ENCODE results near the gene LTBP1.
A peak's percentile ranks its signal among the peaks of the same experiment; 100 is the strongest.

LTBP1 gene

DNA sequence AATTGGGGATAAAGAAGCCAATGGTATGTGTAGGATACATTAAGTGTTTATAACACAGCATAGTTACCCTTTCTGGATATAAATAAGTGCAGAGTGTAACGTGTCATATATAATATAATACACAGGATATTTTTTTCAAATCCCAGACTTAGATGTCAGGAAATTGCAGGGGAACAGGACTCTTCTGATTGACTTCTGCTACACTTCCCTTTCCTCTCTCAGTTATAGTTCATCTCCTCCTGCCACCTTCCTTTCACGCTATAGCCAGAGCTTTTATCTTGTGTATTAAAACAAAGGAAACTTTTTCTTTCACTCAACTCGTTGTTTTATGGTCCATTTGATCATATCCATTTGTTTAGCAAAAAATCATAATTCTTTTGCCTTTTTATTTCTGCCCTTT, 371.7 kb downstream of the LTBP1 start:
- DNase-seq, result no peak

DNA sequence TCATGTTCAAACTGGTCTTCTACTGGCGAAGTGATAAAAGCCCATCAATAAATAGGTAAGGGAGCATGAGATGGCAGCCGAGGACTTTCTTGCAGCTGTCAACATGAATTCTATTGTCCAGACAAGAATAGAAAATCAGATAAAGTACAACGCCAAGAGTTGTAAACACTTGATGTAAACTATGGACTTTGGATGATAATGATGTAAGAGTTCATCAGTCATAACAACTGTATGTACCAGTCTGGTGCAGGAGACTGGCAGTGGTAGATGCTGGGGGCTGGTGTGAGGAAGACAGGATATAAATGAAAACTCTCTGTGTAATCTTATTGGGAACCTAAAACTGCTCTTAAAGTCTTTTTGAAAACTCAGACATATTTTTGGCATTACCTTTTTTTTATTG, 373.8 kb downstream of the LTBP1 start:
- DNase-seq, result no peak

DNA sequence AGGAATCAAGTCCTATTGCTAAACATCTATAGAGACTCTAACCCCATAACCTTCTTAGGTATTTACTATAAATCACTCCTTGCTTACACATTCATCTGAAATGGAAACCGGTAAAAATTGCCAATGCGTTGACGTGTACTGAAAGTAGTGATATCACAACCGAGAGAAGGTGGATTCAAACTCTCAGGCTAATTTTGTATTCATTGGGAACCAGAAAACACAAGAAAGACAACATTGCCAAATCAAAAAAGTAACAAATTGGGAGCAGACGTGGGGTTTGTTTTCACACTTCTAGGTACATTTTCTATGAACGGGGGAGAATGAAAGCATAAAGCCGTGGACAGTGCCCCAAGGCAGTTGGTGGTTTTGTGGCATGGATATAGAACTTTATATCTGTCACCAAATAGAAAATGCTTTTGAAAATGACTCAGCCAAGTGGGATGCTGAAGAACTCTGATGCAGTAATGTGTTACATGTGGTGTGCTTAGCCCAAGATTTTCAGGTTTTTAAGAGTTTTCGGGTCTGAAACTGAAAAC, 374.6 kb downstream of the LTBP1 start:
- peak; percentile 83 for DNase-seq

DNA sequence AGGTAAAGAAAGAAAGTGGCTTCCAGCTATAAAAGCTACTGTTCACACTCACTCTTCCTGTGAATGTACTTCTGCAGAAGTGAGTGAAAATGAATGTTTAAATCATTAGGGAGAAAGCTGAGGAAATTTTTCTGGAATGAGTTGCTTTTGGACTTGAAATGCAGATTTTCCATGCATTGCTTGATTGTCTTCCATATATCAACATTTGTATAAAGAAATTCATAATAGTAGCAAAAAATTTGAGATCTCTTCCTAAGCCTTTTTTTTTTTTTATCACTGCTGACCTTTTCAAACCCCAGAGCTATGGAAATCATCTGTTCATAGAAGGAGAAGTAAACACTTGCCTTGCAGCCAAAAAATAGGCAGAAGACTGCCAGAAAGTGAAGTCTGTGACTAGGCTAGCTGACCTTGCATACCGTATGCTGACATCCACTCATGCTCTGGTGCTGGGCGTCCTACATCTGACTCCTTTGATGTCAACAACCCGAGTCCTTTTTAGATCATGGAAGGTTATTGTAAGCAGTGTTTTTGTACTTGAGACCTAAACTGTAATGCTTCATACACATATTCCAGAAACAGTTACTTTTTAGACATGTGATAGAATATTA, 375.2 kb downstream of the LTBP1 start:
- peak; percentile 47 for DNase-seq

DNA sequence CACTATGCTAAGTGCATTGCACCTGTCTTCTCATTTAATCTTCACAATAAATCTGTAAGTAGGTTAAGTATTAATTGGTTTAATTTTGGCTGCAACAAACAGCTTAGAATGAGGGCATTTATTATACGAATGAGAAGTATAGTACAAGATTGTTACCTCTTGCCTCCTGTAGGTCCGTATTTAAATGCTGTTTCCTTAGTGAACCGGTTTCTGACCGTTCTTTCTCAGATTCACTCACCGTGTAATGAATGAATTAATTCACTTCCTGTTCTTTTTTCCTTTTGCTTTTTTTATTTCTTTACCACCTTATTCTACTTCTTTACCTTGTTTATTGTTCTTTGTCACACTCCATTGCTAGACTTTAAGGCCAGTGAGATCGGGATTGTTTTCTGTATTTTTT, 375.9 kb downstream of the LTBP1 start:
- no peak for DNase-seq

DNA sequence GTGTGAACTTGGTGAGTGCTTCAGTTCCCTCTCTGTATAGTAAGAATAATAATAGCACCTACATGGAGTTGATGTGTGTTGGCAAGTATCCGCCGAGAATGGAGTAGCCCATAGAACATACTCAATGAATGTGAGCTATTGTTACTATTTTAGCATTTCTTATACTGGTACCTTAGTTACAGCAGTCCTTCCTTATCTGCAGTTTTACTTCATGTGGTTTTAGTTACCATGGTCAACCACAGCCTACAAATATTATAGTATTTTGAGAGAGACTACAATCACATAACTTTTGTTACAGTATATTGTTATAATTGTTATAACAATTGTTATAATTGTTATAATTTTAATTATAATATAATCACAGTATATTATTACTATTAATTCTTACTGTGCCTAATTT, 377.2 kb downstream of the LTBP1 start:
- DNase-seq, result no peak

DNA sequence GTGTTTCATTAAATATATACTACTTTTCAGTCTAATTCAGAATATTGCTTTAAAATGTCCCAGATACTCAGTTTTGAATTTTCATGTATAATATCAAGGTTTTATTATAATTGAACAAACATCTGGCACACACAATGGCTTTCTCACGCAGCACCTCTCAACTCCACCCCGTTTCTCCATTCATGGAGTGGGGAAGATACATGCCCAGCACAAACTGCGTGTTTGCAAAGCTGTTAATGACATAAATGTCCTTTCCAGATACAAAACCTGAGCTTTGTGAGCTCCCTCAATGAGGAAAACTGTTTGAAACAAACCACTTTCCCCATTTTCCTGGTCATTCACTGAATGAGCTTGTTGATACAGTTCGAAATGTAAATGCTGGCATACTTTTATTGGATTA, 379.3 kb downstream of the LTBP1 start:
- no peak for DNase-seq

DNA sequence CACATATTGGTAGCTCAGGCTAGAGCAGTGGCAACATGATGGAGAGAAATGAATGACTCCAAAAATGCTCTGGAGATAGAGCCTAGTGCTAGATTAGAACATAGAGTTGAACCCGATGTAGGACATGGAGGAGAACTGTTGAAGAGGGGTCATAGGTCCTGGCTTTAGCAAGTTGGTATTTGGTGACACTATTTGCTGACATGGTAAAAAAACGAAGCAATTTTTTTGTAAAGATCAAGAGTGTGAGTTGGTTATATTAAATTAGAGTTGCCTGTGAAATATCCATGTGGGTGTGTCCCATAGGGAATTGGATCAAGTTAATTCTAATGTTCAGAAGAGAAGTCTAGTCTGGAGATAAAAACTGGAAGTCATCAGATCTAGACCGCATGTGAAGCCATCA, 386.7 kb downstream of the LTBP1 start:
- DNase-seq, result no peak

DNA sequence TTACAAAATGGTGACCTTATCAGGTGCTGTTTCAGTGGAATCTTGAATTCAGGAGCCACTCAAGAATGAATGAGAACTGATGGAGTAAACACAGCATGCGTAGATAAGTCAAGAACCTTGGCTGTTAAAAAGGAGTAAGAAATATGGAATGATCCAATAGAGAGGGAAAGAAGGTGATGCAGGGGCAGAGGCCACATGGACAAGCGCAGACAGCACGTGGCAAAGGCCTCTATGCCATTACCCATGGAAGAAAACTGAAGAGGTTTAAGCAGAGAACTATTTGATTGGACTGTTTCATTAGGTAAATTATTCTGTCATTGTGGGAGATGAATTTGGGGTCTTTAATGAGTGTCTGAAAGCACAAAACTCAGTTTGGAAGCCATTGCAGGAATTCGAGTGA, 387.3 kb downstream of the LTBP1 start:
- no peak for DNase-seq

DNA sequence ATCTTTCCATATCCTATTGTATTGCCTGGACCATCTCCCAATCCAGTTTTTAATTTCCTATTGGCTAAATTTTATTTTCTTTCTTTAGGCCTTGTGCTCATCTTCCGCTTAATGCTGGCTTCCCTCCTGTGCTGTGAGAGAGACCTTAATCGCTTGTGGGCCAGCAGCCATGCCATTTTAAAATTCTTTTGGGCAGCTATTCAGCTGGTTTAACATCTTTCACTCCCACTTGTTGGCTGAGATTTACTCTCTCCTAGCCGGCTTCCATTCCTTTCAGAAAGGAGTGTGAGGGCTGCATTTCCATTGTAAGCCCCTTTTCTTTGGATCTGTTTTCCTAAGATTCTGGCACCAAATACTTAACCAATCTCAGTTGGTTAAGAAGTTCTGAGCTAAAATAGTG, 388.8 kb downstream of the LTBP1 start:
- no peak for DNase-seq

DNA sequence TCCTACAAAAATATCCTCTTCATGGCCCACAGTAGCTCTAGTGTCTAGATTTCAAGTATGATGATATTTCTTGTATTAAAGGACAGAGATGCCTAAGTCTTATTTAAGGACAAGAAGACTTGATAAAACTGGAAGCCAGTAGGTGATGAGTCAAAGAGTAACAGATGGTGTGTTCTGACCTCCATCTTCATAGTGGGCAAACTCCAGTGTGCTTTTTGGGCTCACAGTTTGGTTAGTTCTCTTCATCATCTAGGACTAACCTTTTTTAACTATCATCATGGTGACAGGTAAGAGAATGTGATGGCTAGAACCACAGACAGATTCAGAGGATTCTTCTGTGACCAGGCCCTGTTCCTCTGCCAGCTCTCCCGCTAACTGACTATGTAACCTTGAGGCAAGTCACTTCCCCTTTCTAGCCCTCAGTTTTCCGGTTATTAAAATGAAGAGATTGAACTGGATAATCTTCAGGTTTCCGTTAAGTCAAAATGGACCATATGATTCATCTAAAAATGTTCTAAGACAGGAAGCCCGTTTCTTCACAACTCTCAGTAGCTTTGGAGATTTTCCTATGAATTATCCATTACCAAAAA, 389.4 kb downstream of the LTBP1 start:
- no peak for DNase-seq

DNA sequence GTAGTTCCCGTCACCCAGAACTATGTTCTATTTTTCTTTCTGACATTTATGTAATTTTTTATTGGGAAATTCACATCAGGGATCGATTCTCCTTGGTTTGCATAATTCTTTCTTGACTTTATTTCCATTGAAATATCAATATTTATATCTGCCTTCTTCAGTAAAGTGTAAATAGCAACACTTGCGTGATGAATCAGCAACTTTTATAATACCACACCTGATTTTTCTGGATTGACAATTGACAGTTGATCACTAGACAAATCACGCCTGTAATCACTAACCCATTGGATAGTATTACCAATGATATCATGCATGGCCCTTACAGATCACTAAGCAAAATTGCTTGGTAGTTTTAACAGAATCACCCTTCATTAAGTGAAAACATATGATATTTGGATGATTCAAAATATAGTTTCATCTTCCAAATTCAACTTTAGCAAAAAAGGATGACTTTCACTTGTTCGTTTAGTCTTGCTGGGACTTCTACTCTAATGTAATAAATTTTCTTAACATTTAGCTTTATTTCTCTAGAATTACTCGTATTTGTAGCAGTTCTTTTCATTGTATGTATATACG, 390.7 kb downstream of the LTBP1 start:
- DNase-seq, result no peak

DNA sequence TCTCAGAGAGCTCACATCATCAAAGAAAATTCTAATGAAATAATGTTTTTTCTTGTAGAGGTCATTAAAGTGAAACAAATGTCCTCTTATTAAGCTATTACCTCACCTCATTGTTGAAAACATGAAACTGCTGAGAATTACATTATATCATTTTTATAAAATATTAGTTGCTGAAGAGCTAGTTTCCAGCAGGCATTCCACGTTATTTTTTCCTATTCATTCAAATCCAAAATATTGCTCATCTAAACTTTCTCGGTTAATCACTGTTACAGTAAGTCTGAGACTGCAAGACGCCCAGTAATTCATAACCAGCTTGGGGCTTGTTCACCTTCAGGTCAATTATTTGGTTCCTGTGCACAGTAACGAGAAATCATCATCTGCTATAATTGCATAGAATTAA, 391.2 kb downstream of the LTBP1 start:
- no peak for DNase-seq

DNA sequence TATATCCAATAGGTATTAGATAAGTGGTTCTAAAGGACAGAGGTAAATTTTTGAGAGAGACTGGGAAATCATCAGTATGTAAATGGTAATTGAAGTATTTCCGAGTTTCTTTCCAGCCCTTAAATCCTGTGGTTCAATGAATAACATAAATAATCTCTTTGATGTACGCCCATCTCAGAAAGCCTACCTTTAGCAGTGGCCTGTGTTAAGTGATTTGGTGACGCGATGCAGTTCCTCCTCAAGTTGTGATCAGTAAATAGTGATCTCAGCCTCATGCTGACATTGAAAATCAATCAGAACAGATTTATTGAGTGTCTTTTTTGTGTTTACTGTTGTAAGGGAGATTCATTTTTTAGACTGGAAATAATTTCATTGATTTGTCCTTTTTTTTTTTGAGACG, 392.5 kb downstream of the LTBP1 start:
- DNase-seq, result no peak

DNA sequence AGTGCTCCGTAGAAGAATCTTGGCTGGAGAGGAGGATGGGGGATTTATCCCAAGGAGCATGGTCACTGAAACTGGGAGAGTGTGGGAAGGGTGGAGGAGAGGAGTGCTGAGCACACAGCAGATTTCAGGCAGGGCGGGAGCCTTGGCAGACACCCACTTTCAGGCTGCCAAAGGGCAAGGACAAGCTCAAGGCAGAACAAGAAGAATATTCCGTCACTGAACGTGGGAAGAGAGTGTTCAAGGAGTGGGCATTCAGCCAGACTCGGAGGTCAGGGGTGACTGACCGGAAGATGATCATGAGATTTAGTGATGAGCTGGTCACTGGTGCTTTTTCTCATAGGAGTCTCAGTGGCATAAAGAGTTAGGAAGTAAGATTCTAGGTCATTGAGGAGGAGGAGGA, 393.5 kb downstream of the LTBP1 start:
- DNase-seq, result no peak

DNA sequence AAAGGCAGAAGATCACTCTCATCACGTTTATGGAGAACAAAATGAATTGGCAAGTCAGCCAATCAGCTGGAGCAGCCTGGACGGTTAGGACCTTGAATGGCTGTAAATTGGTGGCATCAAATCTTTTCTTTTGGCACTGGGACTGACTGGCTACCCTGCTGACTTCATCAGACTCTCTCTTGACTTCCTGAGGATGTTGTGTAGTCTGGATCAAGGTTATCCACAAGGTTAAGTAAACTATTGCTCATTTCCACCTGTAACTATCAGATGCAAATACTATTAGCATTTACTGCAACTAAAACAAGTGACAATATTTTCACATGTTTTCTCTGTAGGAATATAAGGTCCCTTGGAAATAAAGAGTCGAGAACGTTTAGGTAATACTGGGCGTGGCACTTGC, 395.4 kb downstream of the LTBP1 start:
- no peak for DNase-seq

DNA sequence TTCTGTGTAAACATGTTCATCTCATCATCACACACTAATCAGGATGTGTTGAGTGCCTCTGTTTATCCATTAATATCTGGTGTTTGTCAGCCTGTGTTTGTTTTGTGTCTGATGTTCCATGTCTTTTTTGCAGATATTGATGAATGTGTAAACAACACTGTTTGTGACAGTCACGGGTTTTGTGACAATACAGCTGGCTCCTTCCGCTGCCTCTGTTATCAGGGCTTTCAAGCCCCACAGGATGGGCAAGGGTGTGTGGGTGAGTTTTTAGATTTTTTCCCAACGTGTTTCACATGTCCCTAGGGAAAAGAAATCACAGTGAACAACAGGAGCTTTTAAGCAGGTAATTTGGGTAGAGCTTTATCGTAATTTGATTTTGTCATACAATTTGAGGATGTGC, 396.0 kb downstream of the LTBP1 start:
- DNase-seq, result no peak

DNA sequence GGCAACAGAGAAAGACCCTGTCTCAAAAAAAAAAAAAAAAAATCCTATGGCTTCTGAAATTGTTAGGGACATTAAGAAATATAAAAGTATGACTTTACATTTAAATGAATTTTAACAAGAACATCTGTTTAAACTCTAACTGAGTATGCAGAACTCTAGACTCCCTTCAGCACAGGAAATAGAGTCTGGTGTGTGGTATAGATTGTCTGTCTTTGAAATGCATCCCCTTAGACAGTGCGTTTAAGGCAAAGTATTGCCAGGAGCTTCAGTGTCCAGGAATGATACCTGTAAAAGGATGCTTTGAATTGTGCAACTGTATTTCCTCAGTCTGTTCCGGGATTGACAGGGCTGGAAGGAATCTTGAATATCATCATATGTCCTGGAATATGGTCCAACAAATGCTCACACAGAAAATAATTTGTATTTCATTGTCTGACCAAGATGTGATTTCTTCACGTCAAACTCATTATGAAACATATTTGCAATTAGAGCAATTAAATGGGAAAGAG, 396.7 kb downstream of the LTBP1 start:
- no peak for DNase-seq

DNA sequence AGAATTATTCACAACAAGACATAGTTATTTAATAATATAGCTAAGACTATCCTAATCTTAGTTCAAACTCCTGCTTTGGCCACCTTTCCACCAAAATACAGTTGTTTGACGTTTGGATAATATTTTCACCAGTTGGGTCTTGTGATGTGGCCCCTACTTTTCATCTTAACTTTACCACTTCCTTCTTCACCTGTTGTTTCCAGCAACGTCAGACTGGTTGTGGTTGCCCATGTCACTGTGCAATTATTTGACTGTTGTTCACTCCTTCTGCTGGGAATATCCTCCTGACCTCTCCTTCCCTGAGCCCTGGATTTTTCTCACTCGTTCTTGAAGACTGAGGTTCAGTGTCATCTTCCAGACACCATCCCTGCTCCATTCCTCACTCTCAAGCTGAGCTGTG, 397.5 kb downstream of the LTBP1 start:
- no peak for DNase-seq

DNA sequence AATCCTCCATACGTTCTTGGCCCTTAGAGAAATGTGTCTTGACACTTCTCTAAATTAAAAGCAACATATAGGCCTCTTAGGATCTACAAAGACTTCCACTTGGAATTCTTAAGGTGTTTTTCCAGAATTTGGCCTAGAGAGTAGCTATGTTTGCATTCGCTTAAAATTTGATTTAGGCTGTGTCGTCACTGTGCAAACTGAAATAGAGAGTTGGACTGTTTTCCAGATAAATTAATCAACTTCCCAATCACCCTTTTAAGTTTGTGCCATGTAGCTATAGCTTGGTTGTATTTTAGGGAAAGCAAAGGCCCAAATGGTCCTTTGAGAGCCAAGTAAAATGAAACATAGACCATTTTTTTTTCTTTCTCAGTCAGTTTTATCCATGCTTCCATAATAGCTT, 401.1 kb downstream of the LTBP1 start:
- DNase-seq, result no peak

DNA sequence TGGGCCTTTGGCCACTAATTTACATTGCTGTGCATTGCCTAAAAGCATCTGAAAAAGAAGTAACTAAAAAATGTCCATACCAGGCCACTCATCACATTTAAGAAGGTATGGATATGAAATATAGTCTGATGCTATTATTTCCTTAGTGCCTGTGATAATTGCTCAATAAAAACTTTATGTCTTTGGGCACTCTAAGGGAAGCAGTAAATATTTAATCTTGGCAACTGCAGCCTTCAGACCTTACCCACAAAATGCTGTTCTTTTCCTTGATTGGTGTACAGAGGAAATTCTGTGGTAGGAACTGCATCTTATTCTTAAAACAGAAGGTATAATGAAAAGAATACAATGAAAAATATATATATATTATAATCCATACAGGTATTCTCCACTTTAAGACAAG, 403.9 kb downstream of the LTBP1 start:
- no peak for DNase-seq

DNA sequence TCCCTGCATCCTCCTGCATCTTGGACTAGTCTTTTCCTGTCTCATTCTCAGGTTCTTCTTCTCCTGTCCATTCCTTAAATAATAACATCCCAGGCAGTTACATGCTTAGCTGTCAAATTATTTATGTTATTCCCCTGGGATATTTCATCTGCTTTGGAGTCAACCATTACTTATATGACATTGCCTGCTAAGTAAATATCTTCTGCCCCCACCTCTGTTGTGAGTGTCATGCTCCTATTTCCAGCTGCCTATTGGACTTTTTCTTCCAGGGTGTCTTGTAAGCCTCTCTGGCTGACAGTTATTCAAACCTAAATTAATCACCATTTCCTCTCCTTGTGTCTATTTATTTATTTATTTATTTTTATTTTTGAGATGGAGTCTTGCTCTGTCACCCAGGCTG, 405.0 kb downstream of the LTBP1 start:
- no peak for DNase-seq

DNA sequence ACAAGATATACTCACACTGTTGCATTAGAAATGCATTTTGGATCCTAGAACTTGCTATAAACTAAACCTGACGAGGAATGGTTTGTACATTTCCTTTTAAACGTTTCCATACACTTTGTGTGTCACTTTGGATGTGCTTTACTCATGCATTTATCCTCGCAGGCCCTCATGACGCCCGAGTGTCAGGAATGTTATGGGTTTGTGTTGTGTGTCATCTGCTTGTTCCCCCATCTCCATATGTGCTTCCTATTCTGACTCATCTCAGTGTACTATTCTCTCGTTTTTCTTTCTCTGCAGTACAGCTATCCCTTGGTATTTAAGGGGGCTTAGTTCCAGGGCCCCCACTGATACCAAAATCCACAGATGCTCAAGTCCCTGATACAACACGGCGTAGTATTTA, 408.2 kb downstream of the LTBP1 start:
- DNase-seq, result peak; percentile 94

DNA sequence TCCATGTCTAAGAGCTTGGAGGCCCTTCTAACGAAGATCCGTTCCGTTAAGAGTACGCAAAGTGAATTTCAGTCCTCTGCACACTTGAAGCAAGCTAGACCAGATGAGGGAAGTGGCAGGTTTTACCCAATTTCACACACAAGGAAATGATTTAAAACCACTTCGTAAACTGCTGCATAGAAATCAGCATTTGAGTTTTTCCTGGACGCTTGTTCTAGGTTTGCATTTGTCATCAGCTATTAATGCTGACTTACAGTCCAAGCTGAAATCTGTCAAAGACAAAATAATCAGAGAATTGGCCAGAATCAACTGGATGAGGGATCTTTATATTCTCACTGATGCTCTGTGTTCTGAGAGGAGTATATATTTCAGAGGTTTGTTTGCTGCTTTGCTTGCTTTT, 412.1 kb downstream of the LTBP1 start:
- DNase-seq, result no peak

Measured in fibroblast of skin of scalp (primary cell).